AG08396 (cell line): Measurements from ENCODE around the gene VHLL.
"Not testable (repeated sequence)": the region's sequence is repeated elsewhere in the genome, so short reads cannot be mapped to it uniquely, and the experiment has no call there.

Experiments
- DNase-seq: peaks from one replicate; pipeline ENCODE4 v3.0.0; 2012; ENCODE audit warnings: low spot score, mixed read lengths

Gene VHLL

GRCh38 chr1:156298852-156299357 lies at the start of gene VHLL:
Gene VHLL (minus strand): TSS chr1:156299307. CDS start chr1:156299189, 118 bp downstream.
- no peak for DNase-seq

GRCh38 chr1:156347331-156347730 lies 48.2 kb upstream of the VHLL start:
- no peak for DNase-seq

GRCh38 chr1:156346636-156347035 lies 47.5 kb upstream of the VHLL start:
- DNase-seq: peak; percentile 65

GRCh38 chr1:156346035-156346434 lies 46.9 kb upstream of the VHLL start:
- not testable (repeated sequence) for DNase-seq

GRCh38 chr1:156344409-156344808 lies 45.3 kb upstream of the VHLL start:
- no peak for DNase-seq

- DNase-seq: no peak
Observed at GRCh38 chr1:156342166-156342955, 43.3 kb upstream of the VHLL start.

- peak; percentile 99 for DNase-seq
Observed at GRCh38 chr1:156338180-156338976, 39.3 kb upstream of the VHLL start, which contains the start of the genes CCT3 and TSACC. Gene CCT3 (minus strand): TSS chr1:156338292. CDS start chr1:156338184, 108 bp downstream. Gene TSACC (plus strand): TSS chr1:156338526. CDS start chr1:156339758, 1,232 bp downstream.

GRCh38 chr1:156337888-156338179 lies 38.7 kb upstream of the VHLL start:
- DNase-seq: no peak

- DNase-seq: no peak
Observed at GRCh38 chr1:156337052-156337887, 38.2 kb upstream of the VHLL start.

- no peak for DNase-seq
Observed at GRCh38 chr1:156336242-156336641, 37.1 kb upstream of the VHLL start.

GRCh38 chr1:156323179-156323578 lies 24.1 kb upstream of the VHLL start:
- DNase-seq: peak; percentile 53

GRCh38 chr1:156320560-156320959 lies 21.5 kb upstream of the VHLL start:
- DNase-seq: no peak

GRCh38 chr1:156319664-156320063 lies 20.6 kb upstream of the VHLL start:
- DNase-seq: no peak

GRCh38 chr1:156316909-156317308 lies 17.8 kb upstream of the VHLL start:
- DNase-seq: no peak

GRCh38 chr1:156310962-156311361 lies 11.9 kb upstream of the VHLL start:
- peak; percentile 30 for DNase-seq

- DNase-seq: peak; percentile 66
Observed at GRCh38 chr1:156308078-156308477, 9.0 kb upstream of the VHLL start.

- DNase-seq: no peak
Observed at GRCh38 chr1:156305215-156305614, 6.1 kb upstream of the VHLL start.

- no peak for DNase-seq
Observed at GRCh38 chr1:156303241-156303640, 4.1 kb upstream of the VHLL start.

GRCh38 chr1:156295391-156295947 lies 3.6 kb downstream of the VHLL start, which contains the start of gene GLMP:
Gene GLMP (minus strand): TSS chr1:156295679. CDS start chr1:156295645, 34 bp downstream.
- DNase-seq: peak; percentile 78

GRCh38 chr1:156293895-156294294 lies 5.2 kb downstream of the VHLL start:
- no peak for DNase-seq

GRCh38 chr1:156293098-156293434 lies 6.0 kb downstream of the VHLL start:
- DNase-seq: no peak
